Adrenal gland (tissue), 12 donors: ENCODE measurements around the gene FAM241B. TPM values are rescaled to one million over a fixed set of nuclear protein-coding genes. Genes with fewer than 3 reads are reported as not detected.

Experiments
- DNase-seq, 7 donors: peaks; one replicate each; pipeline ENCODE4 v3.0.0-alpha.2; 2019 to 2020
- H3K27ac ChIP-seq, 5 donors: fragments of 200-600 bp; sonication (generic) in 4 of 5; 1 replicate in 3 of 5; 2 replicates in 2 of 5; pipeline versions ENCODE4 v1.5.1 to v1.8.0; 2016 to 2020; ENCODE audit warnings: mild to moderate bottlenecking in 1 of 5
- H3K27me3 ChIP-seq: fragments of 200-600 bp; 2 replicates; pipeline ENCODE4 v1.8.0; 2021
- H3K36me3 ChIP-seq, 2 donors: fragments of 200-600 bp; replicated peaks in 1 of 2; 1 replicate in 1 of 2; 2 replicates in 1 of 2; pipeline versions ENCODE4 v1.5.1 to v1.8.0; 2018 to 2022
- H3K4me1 ChIP-seq, 2 donors: fragments of 200-600 bp; replicated peaks in 1 of 2; 1 replicate in 1 of 2; 2 replicates in 1 of 2; pipeline versions ENCODE4 v1.5.1 to v1.8.0; 2018 to 2021
- H3K4me3 ChIP-seq, 4 donors: fragments of 200-600 bp; sonication (generic) in 3 of 4; one replicate each; pipeline ENCODE4 v1.5.1; 2016 to 2018
- H3K9me3 ChIP-seq, 3 donors: fragments of 200-600 bp; sonication (generic) in 1 of 3; replicated peaks in 1 of 3; 1 replicate in 2 of 3; 2 replicates in 1 of 3; pipeline versions ENCODE4 v1.5.1 to v1.8.0; 2016 to 2021
- POLR2A ChIP-seq, 2 donors: fragments of 450-650 bp; IDR thresholded peaks; one replicate each; pipeline ENCODE4 v1.6.1; 2017; ENCODE audit warnings: antibody characterized with exemption in 2 of 2, mild to moderate bottlenecking in 2 of 2, moderate library complexity in 1 of 2
- WGBS, 4 donors: extraction: QIAGEN DNeasy Blood & Tissue Kit in 2 of 4; methylation state at CpG; one replicate each; pipeline versions ENCODE4 v1.1.5 to v1.1.7; 2013 to 2017; 5-methylcytosine and 5-hydroxymethylcytosine counted together
- intact Hi-C, 2 donors: fragments of 100-400 bp; cut with DNase I; formaldehyde crosslinking; loops; one replicate each; pipeline versions ENCODE4 v1.14.1 to v1.15.0; 2022 to 2023
- polyA plus RNA-seq, 3 donors: library from polyadenylated mRNA; stranded (reverse); fragments of 200-250 nt in 2 of 3; fragments of 350-450 nt in 1 of 3; fragmentation: Illumina TruSeq in 1 of 3; extraction: RNeasy Lipid Tissue Mini Kit (QIAGEN cat#74804) in 1 of 3; gene quantifications; one replicate each; pipeline ENCODE4 v1.2.3, GENCODE V29; 2013 to 2014
- total RNA-seq, 9 donors: library from RNA; depleted of rRNA in 4 of 9; stranded (reverse); fragments of >200 nt in 4 of 9; fragments of 120-200 nt in 1 of 9; fragmentation: NEBNext Ultra II Directional in 1 of 9; extraction: Animal tissue kit (Norgen Biotek cat#: 25700) in 1 of 9; gene quantifications; one replicate each; pipeline versions ENCODE4 v1.1.0 to v1.2.4, GENCODE V29; 2013 to 2023
- TF ChIP-seq, protein P1 (sequence below), 6 experiments: fragments of 450-650 bp in 4 of 6; fragments of 200-600 bp in 2 of 6; sonication (generic) in 1 of 6; IDR thresholded peaks; 1 replicate in 5 of 6; 2 replicates in 1 of 6; pipeline versions ENCODE4 v1.5.1 to v1.8.0; 2016 to 2021; ENCODE audit warnings: antibody characterized with exemption in 6 of 6, mild to moderate bottlenecking in 2 of 6, moderate library complexity in 1 of 6
- donor health status: healthy with polysubstance abuse.
- donor health status: Bipolar disorder and iron deficiency.
- donor health status: DM: yes; HTN: yes; CAD: no.
- donor health status: DM: no; HTN: no; CAD: no.
- donor health status: DM: no; HTN: no; CAD: no.
- donor health status: DM: yes; HTN: yes; CAD: no.

FAM241B gene
- total and polyA plus RNA-seq, 12 donors, result 1.4 to 4.6 (median 3.0) TPM; not detected in 2

DNA sequence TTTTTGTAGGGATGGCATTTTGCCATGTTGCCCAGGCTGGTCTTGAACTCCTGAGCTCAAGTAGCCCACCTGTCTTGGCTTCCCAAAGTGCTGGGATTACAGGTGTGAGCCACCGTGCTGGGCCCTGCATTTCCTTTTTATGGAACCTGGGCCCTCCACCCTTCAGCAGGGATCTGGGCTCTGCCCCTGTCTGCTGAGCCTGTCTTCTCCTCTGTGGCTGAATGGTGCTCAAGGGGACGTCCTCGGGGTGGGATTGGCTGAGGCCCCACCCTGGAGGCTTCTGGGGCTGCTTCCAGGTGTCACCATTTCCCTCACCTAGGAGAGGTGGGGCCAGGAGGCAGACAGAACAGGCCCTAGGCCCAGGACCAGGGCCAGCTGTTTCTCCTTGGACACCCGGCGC lies 18.4 kb downstream of the FAM241B start:
- DNase-seq, result no peak
- Histone ChIP-seq H3K4me1 (no peaks in the 10 kb centered on the region), H3K27me3 (no peaks in the 10 kb centered on the region), H3K4me3 (no peak overlapping the region), H3K27ac (no peak overlapping the region), H3K9me3 (no peaks in the 10 kb centered on the region), H3K36me3 (no peaks in the 10 kb centered on the region)
- intact Hi-C loops, result loop anchor here (5.0 to 10.0 kb wide), 4 partner anchors 66 to 266 kb away; partner anchors contain the start of gene COL13A1 (in 1 of the 2)
- no peak for TF ChIP-seq POLR2A (IDR thresholded peaks at IDR 0.05)
- TF ChIP-seq, protein P1, sequence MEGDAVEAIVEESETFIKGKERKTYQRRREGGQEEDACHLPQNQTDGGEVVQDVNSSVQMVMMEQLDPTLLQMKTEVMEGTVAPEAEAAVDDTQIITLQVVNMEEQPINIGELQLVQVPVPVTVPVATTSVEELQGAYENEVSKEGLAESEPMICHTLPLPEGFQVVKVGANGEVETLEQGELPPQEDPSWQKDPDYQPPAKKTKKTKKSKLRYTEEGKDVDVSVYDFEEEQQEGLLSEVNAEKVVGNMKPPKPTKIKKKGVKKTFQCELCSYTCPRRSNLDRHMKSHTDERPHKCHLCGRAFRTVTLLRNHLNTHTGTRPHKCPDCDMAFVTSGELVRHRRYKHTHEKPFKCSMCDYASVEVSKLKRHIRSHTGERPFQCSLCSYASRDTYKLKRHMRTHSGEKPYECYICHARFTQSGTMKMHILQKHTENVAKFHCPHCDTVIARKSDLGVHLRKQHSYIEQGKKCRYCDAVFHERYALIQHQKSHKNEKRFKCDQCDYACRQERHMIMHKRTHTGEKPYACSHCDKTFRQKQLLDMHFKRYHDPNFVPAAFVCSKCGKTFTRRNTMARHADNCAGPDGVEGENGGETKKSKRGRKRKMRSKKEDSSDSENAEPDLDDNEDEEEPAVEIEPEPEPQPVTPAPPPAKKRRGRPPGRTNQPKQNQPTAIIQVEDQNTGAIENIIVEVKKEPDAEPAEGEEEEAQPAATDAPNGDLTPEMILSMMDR (IDR thresholded peaks at IDR 0.05), result no peak
- 89 to 97% (median 92%) methylated on average over 3 to 5 of the region's 5 CpGs for WGBS, 4 donors

DNA sequence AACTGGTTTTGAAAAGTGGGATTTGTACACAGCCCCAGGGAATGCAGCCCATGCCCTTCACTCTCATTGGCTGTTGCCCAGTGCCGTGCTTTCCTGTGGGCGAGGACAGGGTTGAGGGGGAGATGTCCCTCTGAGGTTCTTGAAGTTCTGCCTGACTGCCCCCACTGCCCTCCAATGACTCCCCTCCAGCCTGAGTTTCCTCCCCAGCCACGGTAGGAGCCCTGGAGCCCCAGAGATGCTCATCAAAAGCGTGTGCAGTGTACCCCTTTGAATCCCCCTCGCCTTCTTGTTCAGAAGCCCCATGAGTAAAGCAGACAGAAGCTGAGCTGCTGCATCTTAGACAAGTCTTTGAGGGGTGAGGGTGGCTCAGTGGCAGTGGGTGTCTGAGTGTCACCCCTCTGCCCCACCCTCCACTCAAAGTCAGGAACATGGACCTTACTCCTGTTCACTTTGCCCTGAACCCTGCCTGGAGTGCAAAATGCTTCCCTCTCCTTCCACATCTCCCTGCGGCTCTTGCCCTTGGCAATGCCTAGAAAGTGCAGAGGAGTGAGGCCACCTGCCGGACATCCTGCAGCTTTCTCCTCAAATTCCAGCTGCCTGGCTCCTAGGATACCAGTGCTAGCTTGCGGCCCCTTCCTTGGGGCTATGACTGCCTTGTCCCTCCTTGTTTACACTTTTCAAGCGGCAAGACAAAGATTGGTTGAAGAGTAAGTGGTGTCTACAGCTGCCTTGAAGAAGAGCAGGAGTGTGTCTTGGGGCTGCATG lies 19.9 kb downstream of the FAM241B start:
- WGBS, 4 donors, result 80 to 88% (median 87%) methylated on average over 7 to 9 of the region's 9 CpGs
- Histone ChIP-seq H3K4me3 (no peak overlapping the region), H3K27me3 (no peaks in the 10 kb centered on the region), H3K36me3 (no peaks in the 10 kb centered on the region), H3K4me1 (no peaks in the 10 kb centered on the region), H3K9me3 (no peaks in the 10 kb centered on the region), H3K27ac (no peak overlapping the region)
- no peak for TF ChIP-seq POLR2A (IDR thresholded peaks at IDR 0.05)
- TF ChIP-seq, protein P1 (IDR thresholded peaks at IDR 0.05), result no peak
- intact Hi-C loops, result loop anchor here (5.0 to 10.0 kb wide), 4 partner anchors 65 to 265 kb away; partner anchors contain the start of gene COL13A1 (in 1 of the 2)
- no peak for DNase-seq

DNA sequence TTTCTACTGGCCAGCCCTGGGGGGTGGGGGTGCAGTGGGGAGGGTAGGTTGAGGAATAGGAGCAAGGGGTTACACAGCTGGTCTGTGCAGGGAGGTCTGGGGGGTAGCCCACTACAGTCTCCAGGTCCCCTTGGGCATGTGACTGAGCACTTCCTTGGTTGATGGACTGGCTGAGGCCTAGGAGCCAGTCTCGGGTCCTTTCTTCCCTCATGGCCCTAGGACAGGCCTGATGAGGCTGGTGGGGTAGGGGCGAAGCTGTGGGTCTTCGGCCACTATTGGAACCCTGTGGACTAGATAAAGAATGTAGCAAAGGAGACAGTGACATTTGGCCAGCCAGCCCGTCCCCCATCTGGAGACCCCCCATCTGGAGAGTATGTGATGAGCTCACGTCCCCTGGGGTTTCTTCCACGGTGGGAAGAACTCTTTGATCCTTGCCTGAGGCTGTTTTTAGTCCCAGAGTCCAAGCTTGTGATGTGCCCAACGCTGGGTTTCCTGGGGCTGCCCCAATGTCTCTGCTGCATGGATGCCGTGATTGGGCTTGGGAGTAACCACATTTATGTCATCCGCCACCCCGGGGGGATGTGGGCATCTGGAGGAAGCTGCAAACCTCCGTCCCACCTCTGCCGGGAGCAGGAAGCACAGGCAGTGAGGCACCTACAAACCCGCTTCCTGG lies 20.7 kb downstream of the FAM241B start:
- H3K4me3 ChIP-seq, result no peak overlapping the region
- no peaks in the 10 kb centered on the region for H3K27me3 ChIP-seq
- intact Hi-C loops, result no loop called here
- H3K27ac ChIP-seq, result no peak overlapping the region
- 63 to 76% (median 72%) methylated on average over 11 to 13 of the region's 13 CpGs for WGBS, 4 donors
- H3K9me3 ChIP-seq, result no peaks in the 10 kb centered on the region
- no peak for TF ChIP-seq POLR2A (IDR thresholded peaks at IDR 0.05)
- TF ChIP-seq, protein P1 (IDR thresholded peaks at IDR 0.05), result no peak
- no peaks in the 10 kb centered on the region for H3K36me3 ChIP-seq
- DNase-seq, result no peak
- no peaks in the 10 kb centered on the region for H3K4me1 ChIP-seq

DNA sequence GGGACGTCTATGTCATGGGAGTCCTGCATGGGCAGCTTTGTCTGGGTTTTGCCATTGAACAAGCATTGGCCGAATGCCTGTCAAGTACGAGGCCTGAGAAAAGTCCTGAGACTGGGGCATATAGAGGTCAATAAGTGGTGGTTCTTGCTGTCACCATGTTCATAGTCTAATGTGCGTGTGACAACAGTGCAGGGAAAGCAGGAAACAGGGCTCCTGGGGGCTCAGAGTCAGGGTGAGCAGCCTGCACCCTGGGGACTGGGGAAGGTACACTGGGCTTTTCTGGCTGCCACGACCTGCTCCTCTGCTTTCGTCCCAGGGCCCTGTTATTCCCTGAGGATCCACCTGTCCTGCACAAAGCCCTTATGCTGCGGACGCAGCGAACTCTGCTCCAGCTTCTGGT lies 21.3 kb downstream of the FAM241B start:
- DNase-seq, result no peak
- Histone ChIP-seq H3K9me3 (no peaks in the 10 kb centered on the region), H3K36me3 (no peaks in the 10 kb centered on the region), H3K4me1 (no peaks in the 10 kb centered on the region), H3K27me3 (no peaks in the 10 kb centered on the region), H3K4me3 (no peak overlapping the region), H3K27ac (no peak overlapping the region)
- TF ChIP-seq, protein P1 (IDR thresholded peaks at IDR 0.05), result no peak
- no peak for TF ChIP-seq POLR2A (IDR thresholded peaks at IDR 0.05)
- intact Hi-C loops, result no loop called here
- 75 to 84% (median 80%) methylated on average over 9 of the region's 9 CpGs for WGBS, 4 donors
